Stimulated activated CD4-positive, alpha-beta T cell treated with anti-CD3 and anti-CD28 coated beads, Interleukin-15, amount 100 ng/mL, for 24 hours (primary cell): ENCODE data around the gene GZMB.
"Not testable (repeated sequence)": the region's sequence is repeated elsewhere in the genome, so short reads cannot be mapped to it uniquely, and the experiment has no call there.

Experiments used
- DNase-seq: peaks from one replicate; pipeline ENCODE4 v3.0.0-alpha.2; 2020

The GZMB gene

GRCh38 chr14:24634158-24634557, at the start of gene GZMB:
GZMB (minus strand) TSS chr14:24634190; CDS start chr14:24634160, 30 bp downstream.
- peak; percentile 83 for DNase-seq

DNA sequence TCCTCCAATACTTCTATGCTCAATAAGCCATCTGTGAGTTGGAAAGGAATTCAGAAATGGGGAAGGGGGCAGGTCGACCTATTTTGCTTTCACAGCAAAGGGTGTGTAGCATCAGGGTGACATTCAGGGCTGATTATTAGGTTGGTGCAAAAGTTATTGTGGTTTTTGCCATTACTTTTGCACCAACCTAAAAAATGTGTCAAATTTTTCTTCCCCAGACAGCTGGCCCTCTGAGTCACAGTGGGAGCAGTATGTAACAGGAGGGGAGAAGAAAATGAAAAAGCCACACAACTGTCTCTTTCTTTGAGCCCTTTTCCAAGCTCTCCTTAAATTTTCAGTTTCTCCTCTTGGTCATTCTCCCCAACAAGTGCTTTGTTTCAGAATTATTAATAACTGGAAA, 47.1 kb upstream of the GZMB start:
- no peak for DNase-seq

DNA sequence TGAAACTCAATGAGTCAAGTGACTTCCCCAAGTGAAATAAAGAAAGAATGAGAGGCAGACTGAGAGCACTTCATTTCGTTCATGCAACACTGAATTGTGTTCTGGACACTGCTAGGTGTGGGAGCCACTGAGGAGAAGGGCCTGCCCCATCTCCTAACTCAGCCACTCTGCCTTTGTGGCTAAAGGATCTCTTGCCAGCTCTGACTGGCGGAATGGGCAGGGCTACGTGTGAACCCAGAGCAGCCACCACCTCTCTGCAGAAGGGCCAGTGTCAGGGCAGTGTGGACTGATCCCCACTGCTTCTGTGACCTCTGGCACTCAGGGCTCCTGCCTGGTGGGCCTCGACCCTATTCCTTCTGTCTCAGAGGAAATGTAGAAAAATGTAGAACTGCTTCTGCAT, 46.5 kb upstream of the GZMB start:
- no peak for DNase-seq

DNA sequence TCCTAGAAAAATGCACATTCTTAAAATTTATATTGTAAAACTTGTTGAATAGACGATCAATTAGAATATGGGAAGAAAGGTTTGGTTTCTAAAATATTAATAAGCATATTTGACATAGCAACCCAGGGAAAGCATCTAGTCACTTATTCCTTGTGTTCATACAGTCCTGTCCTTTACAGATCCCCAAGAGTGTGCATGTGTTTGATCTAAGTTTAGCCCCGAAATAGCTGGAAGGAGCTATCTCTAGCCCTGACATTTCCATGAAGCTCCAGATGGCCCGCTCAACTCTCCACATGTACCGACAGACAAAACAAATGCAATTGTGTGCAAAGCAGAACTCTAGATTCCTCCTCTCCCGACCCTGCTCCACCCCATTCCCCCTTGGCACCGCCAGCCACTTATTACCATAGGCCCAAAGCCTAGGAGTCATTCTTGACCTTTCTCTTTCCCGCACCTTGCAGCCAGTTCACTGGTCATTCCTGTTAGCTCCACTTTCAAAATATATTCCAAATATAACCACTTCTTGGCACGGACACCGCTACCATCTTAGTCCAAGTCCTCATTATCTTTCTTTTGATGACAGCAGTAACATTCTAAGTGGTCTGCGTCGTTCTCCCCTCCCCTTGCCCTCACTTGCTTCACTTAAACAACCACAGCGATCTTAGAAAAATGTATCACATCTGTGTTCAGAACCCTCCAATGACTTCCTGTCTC, 45.4 kb upstream of the GZMB start:
- no peak for DNase-seq

- DNase-seq, result peak; percentile 83
Observed at GRCh38 chr14:24678801-24679247, 44.8 kb upstream of the GZMB start.

GRCh38 chr14:24677956-24678355, 44.0 kb upstream of the GZMB start:
- no peak for DNase-seq

DNA sequence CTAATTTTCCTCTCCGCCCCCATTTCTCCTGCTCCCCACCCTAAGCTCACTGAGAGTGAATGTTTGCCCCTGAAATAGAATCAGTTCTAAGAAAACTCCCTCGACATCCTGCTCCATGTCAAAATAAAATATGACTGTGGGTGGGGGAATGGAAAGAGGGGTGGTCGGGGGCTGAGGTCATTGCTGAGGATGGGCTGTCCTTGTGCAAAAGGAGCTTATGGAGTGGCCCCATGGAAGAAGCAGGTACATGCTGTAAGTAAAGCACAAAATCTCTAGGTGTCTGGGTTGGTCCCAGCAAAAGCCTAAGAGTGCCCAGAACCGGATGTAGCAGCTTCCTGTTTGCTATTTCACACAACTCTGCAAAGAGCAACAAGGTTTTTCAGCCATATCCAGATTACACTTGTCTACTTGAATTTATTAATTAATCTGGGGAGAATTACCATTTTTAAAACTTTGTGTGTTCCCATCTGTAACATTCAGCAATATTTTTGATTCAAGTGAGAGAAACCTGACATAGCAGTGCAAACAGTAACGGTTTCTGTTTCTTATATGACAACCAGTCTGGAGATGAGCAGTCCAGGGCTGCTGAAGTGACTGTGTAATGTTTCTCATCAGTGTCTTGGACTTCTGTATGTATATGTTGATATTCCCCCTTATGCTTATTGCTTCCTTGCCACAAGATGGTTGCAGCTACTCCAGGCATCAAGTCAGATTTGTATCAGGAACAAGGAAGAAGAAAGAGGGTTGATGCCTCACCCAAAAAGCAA, 40.4 kb upstream of the GZMB start:
- peak; percentile 64 for DNase-seq

DNA sequence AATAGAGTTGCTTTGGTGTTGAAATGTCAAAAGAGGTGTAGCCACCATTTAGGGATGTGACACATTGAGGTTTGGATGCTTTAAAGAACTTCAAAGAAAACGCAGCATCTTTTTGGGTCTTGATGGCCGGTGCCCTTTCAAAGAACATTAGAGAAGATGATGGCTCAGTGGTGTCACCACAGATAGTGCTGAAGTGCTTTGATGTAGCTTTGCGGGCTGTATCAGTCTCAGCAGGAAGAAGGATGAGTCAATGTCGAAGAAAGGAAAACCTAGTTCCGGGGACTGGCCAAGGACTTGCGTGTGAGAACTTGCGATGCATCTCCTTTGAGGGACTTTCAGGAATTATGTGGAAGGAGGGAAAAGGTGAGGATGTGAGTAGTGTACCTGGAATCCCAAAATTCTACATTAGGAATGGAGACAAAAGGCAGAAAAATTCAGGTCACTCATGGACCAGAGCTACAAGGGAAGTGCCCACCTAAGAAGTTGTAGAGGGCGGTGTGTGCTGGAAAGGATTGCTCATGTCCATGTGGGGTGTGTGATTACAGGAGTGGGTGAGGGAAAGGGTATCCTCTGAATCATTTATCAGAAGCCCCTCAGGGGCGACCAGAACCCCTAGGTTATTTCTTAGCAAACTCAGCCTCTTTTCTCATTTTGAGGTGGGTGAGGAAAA, 39.7 kb upstream of the GZMB start:
- peak; percentile 77 for DNase-seq

GRCh38 chr14:24673059-24673458, 39.1 kb upstream of the GZMB start:
- no peak for DNase-seq

- DNase-seq, result peak; percentile 66
Observed at GRCh38 chr14:24670594-24670993, 36.6 kb upstream of the GZMB start.

DNA sequence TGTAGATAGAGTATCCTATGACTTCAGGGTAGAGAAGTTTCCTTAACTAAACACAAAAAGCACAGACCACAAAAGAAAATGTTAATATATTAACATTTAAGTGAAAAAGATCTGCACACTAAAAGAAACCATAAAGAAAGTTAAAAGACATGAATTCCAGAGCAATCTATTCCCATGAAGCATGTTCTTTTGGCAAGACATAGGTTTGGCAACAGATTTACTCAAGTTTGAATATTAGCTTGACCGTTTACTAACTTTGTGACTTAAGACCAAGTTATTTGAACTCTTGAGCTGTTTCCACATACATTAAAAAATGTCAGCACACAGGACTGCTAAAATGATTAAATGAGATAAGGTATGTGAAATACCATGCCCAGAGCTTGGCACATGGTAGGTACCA, 35.7 kb upstream of the GZMB start:
- DNase-seq, result no peak

- DNase-seq, result peak; percentile 67
Observed at GRCh38 chr14:24665440-24665991, 31.5 kb upstream of the GZMB start.

DNA sequence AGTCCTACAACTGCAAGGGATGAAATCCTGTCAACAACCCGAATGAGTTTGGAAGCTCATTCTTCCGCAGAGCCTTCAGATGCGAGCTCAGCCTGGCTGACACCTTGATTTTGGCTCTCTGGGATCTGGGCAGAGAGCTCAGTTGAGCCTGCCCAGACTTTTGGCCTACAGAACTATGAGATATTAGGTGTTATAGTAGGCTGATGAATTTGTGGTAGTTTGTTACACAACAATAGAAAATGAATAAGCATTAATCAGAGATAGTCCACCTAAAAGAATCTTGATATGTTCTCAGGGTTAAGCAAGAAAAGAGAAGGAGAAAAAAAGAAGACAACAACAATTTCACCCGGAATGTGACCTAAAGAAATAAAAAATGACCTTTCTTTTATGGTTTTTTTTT, 30.4 kb upstream of the GZMB start:
- DNase-seq, result no peak

- DNase-seq, result no peak
Observed at GRCh38 chr14:24662753-24663152, 28.8 kb upstream of the GZMB start.

DNA sequence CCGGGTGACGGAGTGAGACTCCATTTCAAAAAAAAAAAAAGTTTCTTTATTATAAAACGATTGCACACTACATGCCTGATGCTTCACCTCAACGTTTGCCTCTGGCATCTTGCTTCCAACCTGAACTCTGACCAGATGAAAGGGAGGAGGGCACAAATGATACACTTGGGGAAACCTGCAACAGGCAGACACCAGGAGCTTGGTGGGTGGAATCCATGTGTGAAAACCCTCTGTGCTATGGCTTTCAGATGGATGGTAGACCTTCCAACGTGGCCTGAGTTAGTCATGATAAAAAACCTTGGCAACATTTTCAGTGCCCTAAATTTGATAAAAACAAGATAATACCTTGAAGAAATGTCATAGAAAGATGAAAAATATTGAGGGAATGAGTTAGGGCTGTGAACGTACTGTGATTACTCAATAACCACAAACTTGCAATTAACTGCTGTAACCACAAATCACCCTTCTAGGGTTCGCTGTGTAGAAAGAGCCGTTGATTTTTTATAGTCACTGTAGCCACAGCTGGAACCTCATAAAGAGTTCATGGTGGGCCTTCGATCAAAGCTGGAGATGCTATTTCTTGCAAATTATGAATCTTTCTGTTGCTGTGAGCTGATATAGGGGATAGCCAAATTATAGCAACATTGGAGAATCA, 26.1 kb upstream of the GZMB start:
- no peak for DNase-seq

DNA sequence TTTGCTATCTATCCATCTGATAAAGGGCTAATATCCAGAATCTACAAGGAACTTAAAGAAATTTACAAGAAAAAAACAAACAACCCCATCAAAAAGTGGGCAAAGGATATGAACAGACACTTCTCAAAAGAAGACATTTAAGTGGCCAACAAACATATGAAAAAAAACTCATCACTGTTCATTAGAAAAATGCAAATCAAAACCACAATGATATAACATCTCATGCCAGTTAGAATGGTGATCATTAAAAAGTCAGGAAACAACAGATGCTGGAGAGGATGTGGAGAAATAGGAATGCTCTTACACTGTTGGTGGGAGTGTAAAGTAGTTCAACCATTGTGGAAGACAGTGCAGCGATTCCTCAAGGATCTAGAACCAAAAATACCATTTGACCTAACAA, 14.4 kb upstream of the GZMB start:
- DNase-seq, result not testable (repeated sequence)

DNA sequence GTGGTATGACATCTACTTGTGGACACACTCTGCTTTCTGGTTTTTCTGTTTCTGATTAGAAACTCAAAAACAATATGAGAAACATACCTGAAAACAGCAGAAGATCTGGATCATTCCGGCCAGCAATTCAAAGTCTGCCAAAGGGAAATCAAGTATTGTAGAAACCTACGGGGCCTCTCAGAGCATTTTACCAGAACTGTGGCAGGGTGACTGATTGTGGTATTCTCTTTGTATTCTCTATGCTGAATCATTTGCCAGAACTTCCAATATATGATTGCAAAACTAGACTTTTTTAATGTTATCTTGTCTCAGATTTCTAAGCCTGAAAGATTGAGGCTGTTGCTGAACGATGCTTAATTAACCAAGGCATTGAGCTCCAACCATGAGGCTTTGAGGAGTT, 5.9 kb upstream of the GZMB start:
- DNase-seq, result no peak

GRCh38 chr14:24639270-24639669, 5.3 kb upstream of the GZMB start:
- no peak for DNase-seq

GRCh38 chr14:24633353-24633752, 637 bp downstream of the GZMB start:
- DNase-seq, result no peak

DNA sequence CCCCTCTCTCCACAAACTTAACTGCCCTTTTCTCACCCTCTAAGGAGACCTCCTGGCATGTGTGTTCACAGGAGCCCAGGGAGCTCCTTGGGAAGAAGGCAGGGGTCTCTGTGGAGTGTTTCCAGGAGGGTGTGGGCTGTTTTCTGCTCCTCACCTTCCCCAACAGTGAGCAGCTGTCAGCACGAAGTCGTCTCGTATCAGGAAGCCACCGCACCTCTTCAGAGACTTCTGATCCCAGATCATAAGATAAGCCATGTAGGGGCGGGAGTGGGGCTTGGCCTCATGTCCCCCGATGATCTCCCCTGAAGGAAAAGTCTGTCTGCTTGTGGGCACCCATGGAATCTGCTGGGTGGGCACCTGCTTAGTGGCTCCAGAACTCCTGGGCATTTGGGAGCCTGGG, 1.2 kb downstream of the GZMB start:
- DNase-seq, result no peak

- no peak for DNase-seq
Observed at GRCh38 chr14:24632336-24632735, 1.7 kb downstream of the GZMB start.

DNA sequence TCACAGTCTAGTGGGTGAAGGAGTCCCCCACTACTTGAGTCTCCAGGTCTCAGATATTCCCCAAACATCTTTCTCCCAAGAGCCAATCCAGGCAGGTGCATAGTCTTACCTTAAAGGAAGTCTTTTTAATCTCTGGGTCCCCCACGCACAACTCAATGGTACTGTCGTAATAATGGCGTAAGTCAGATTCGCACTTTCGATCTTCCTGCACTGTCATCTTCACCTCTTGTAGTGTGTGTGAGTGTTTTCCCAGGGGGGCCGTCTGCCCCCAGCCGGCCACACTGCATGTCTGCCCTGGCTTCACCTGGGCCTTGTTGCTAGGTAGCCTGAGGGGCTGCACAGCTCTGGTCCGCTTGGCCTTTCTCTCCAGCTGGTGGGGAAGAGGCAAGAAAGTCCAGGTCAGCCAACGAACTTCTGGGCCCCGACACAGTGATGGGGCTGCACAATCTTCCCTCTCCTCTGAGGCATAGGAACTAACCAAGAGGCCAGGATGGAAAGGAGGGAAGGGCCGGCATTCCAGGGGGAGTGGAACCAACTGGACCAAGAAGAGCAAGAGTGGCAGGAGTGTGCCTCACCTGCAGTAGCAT, 2.1 kb downstream of the GZMB start:
- DNase-seq, result no peak
